GM12878 (cell line): ENCODE measurements around the gene TAS2R42. TPM values are rescaled to one million over a fixed set of nuclear protein-coding genes. Genes with fewer than 3 reads are reported as not detected.

Experiments used
- ATAC-seq: fragments of 200-7000 bp; cut with Tn5 transposase; 3 replicates; pipeline ENCODE4 v1.9.1; 2020; ENCODE audit warnings: mild to moderate bottlenecking, moderate library complexity
- BruUV-seq: library from RNA; stranded (reverse); fragments of 400-500 nt; replicated peaks from 2 replicates; lab custom pipeline; 2021; lab: Mats Ljungman, UMichigan
- CTCF ChIA-PET: fragments of 300-600 bp; sonication (Branson Sonifier 250); formaldehyde crosslinking; extraction: SDS; loops from one replicate; lab custom pipeline; 2021; ENCODE audit warnings: inconsistent platforms; lab: Yijun Ruan, JAX
- POLR2A ChIA-PET: fragments of 350-600 bp; formaldehyde crosslinking; extraction: SDS; loops from one replicate; lab custom pipeline; 2021; ENCODE audit warnings: inconsistent platforms; lab: Charles Lee
- RAD21 ChIA-PET: fragments of 300-600 bp; sonication (Branson Sonifier 250); formaldehyde crosslinking; loops from one replicate; lab custom pipeline; 2023; ENCODE audit warnings: antibody characterized with exemption; ENCODE audit not compliant: unreplicated experiment; lab: Charles Lee
- SMC1A ChIA-PET: fragments of 300-600 bp; sonication (Branson Sonifier 250); formaldehyde crosslinking; loops from one replicate; lab custom pipeline; 2023; ENCODE audit not compliant: unreplicated experiment, uncharacterized antibody; lab: Charles Lee
- DNase-seq: peaks from one replicate; pipeline ENCODE4 v3.0.0-alpha.2; 2011; ENCODE audit warnings: low read depth, low spot score
- FAIRE-seq: peaks from 3 replicates; lab custom pipeline; 2011; peaks lifted over from hg19 to GRCh38; lab: Jason Lieb, UNC
- H2AFZ ChIP-seq: 2 replicates; pipeline ENCODE4 v1.6.0; 2011; ENCODE audit warnings: low read depth, low read length, control low read depth; ENCODE audit not compliant: control insufficient read depth
- H3K27ac ChIP-seq: 2 replicates; pipeline ENCODE4 v1.5.1; 2011; ENCODE audit warnings: control low read depth; ENCODE audit not compliant: control insufficient read depth, insufficient read depth
- H3K27me3 ChIP-seq, 2 experiments: replicated peaks in 1 of 2; 2 replicates each; pipeline versions ENCODE4 v1.6.0 to v1.6.1; 2011; ENCODE audit warnings: low read length in 1 of 2; ENCODE audit not compliant: control insufficient read depth in 2 of 2, insufficient read depth in 2 of 2
- H3K36me3 ChIP-seq, 2 experiments: 2 replicates each; pipeline ENCODE4 v1.5.1; 2011; ENCODE audit warnings: low read length in 1 of 2; ENCODE audit not compliant: control insufficient read depth in 2 of 2, insufficient read depth in 2 of 2
- H3K4me1 ChIP-seq: 2 replicates; pipeline ENCODE4 v1.6.1; 2011; ENCODE audit warnings: mild to moderate bottlenecking, low read length, moderate library complexity, mixed read lengths; ENCODE audit not compliant: control insufficient read depth, insufficient read depth
- H3K4me2 ChIP-seq: 2 replicates; pipeline ENCODE4 v1.6.0; 2011; ENCODE audit warnings: control low read depth; ENCODE audit not compliant: control insufficient read depth, insufficient read depth
- H3K4me3 ChIP-seq: fragments of 200-600 bp; sonication (generic); 2 replicates; pipeline ENCODE4 v1.5.1; 2016
- H3K79me2 ChIP-seq: 2 replicates; pipeline ENCODE4 v1.6.0; 2011; ENCODE audit warnings: low read length; ENCODE audit not compliant: control insufficient read depth, insufficient read depth
- H3K9ac ChIP-seq: 2 replicates; pipeline ENCODE4 v1.8.0; 2011; ENCODE audit warnings: low read length, control low read depth, mixed read lengths; ENCODE audit not compliant: control insufficient read depth, insufficient read depth
- H3K9me3 ChIP-seq: replicated peaks from 3 replicates; pipeline ENCODE4 v1.5.1; 2011; ENCODE audit warnings: mild to moderate bottlenecking, low read length; ENCODE audit not compliant: control insufficient read depth, insufficient read depth
- H4K20me1 ChIP-seq: 2 replicates; pipeline ENCODE4 v1.6.0; 2011; ENCODE audit not compliant: control insufficient read depth, insufficient read depth
- YY1 ChIP-seq: IDR thresholded peaks from 2 replicates; pipeline ENCODE4 v1.6.1; 2011; ENCODE audit warnings: low read depth, mild to moderate bottlenecking, low read length
- WGBS: methylation state at CpG from one replicate; pipeline ENCODE4 v1.1.6; 2016; ENCODE audit warnings: low lambda C conversion rate; ENCODE audit not compliant: insufficient replicate concordance, insufficient coverage; ENCODE audit errors: missing lambda C conversion rate; 5-methylcytosine and 5-hydroxymethylcytosine counted together
- in situ Hi-C: fragments of 300-500 bp; cut with MboI; formaldehyde crosslinking; loops from 9 replicates; pipeline ENCODE4 v1.14.3; 2018; ENCODE audit warnings: mixed read lengths
- intact Hi-C: fragments of 100-400 bp; cut with micrococcal nuclease; formaldehyde crosslinking; loops from one replicate; pipeline ENCODE4 v1.14.2; 2022; ENCODE audit not compliant: unreplicated experiment
- polyA plus RNA-seq, 11 experiments: library from polyadenylated mRNA; depleted of rRNA in 4 of 11; unstranded in 6 of 11; stranded (reverse) in 5 of 11; fragments of >200 nt; fragmentation: Nextera tagmentation in 4 of 11; fragmentation: Illumina TruSeq in 1 of 11; extraction: Ambion mirVana in 4 of 11; extraction: Trizol in 1 of 11; gene quantifications; 1 replicate in 1 of 11; 2 replicates in 10 of 11; pipeline versions ENCODE4 v1.2.1 to v1.2.3, GENCODE V29; 2011 to 2016; ENCODE audit warnings: inconsistent platforms in 2 of 11, missing spikeins in 2 of 11, low read depth in 1 of 11
- total RNA-seq, 4 experiments: library from RNA; depleted of rRNA in 3 of 4; stranded (reverse); fragments of >200 nt in 3 of 4; fragmentation: Illumina TruSeq in 1 of 4; extraction: Trizol in 1 of 4; gene quantifications; 2 replicates each; pipeline versions ENCODE4 v1.2.1 to v1.2.3, GENCODE V29; 2013 to 2021
- TF ChIP-seq, protein P1 (sequence below): fragments of 150-350 bp; IDR thresholded peaks from 2 replicates; pipeline ENCODE4 v1.6.1; 2016; ENCODE audit warnings: low read depth, low read length

Gene TAS2R42
- total and polyA plus RNA-seq, 10 of the 15 experiments (the other 5 are each of a cell fraction or from before 2014, with no cell fraction given): not detected

DNA sequence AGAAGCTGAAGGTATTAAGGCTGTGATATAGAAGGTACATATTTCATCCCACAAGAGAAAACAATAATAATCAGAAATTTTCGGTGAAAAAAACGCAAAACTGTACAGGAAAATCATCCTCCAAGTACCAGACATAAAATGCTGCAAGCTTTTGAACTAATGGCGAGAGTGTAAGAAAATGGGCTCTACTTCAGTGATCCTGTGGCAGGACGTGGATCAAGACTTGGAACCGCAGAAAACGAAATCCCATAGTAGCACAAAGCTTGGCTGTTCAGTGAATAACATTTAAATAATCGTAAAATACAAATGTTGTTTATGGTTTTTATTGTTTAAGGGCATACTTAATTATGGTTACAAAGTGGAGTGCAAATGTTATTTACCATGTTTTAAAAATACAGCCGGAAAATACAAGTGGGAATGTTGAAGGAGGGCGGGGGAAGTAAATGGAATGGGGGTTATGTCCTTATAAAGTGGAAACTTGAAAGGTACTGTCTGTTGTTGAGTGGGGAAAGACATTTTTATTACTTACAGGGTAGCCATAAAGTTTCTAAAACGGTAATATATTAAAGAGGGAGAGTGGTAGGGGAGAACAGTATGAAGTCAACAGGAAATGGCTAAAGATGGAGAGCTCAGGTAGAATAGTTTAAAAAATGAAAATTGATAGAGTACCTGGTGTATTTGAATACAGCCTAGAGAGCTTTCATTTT, 14.6 kb downstream of the TAS2R42 start:
- ChIA-PET RAD21 (interaction anchor here (1.2 to 1.6 kb wide), 4 partner anchors 9 to 86 kb away, joined by 3 to 7 read pairs (median 3); no protein-coding TSS in a partner anchor), CTCF (interaction anchor here (0.9 to 2.1 kb wide), 5 partner anchors 9 to 819 kb away, joined by 3 to 10 read pairs (median 3); no protein-coding TSS in a partner anchor), POLR2A (interaction anchor here (0.6 to 1.7 kb wide), 4 partner anchors 9 to 1545 kb away, joined by 3 to 7 read pairs (median 5); no protein-coding TSS in a partner anchor), SMC1A (interaction anchor here (1.1 to 3.6 kb wide), 5 partner anchors 9 to 165 kb away, joined by 3 to 20 read pairs (median 3); no protein-coding TSS in a partner anchor)
- H3K4me2 ChIP-seq: peak overlapping the region; percentile 49
- H3K4me1 ChIP-seq: no peaks in the 10 kb centered on the region
- TF ChIP-seq, protein P1, sequence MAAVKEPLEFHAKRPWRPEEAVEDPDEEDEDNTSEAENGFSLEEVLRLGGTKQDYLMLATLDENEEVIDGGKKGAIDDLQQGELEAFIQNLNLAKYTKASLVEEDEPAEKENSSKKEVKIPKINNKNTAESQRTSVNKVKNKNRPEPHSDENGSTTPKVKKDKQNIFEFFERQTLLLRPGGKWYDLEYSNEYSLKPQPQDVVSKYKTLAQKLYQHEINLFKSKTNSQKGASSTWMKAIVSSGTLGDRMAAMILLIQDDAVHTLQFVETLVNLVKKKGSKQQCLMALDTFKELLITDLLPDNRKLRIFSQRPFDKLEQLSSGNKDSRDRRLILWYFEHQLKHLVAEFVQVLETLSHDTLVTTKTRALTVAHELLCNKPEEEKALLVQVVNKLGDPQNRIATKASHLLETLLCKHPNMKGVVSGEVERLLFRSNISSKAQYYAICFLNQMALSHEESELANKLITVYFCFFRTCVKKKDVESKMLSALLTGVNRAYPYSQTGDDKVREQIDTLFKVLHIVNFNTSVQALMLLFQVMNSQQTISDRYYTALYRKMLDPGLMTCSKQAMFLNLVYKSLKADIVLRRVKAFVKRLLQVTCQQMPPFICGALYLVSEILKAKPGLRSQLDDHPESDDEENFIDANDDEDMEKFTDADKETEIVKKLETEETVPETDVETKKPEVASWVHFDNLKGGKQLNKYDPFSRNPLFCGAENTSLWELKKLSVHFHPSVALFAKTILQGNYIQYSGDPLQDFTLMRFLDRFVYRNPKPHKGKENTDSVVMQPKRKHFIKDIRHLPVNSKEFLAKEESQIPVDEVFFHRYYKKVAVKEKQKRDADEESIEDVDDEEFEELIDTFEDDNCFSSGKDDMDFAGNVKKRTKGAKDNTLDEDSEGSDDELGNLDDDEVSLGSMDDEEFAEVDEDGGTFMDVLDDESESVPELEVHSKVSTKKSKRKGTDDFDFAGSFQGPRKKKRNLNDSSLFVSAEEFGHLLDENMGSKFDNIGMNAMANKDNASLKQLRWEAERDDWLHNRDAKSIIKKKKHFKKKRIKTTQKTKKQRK: no peak
- peak; percentile 37; the same call in 1 of the 2 replicates for TF ChIP-seq YY1
- TSS peak; percentile 86 for BruUV-seq
- no peaks in the 10 kb centered on the region for H3K27me3 ChIP-seq
- FAIRE-seq (no peak), DNase-seq (no peak), ATAC-seq (no peak)
- peak overlapping the region; percentile 79 for H3K27ac ChIP-seq
- no peaks in the 10 kb centered on the region for H3K36me3 ChIP-seq
- peak overlapping the region; percentile 65 for H3K4me3 ChIP-seq
- H4K20me1 ChIP-seq: no peaks in the 10 kb centered on the region
- H3K79me2 ChIP-seq: peaks cover 65% of the 10 kb centered on the region
- peak overlapping the region; percentile 82 for H2AFZ ChIP-seq
- H3K9me3 ChIP-seq: no peaks in the 10 kb centered on the region; the same call in 2 of the 3 replicates
- intact Hi-C loops: no loop called here
- in situ Hi-C loops: no loop called here
- WGBS: 2% methylated on average over 10 of the region's 10 CpGs
- peak overlapping the region; percentile 77 for H3K9ac ChIP-seq
